Measurements from ENCODE around the gene CDH10. TPM values are rescaled to one million over a fixed set of nuclear protein-coding genes. Genes with fewer than 3 reads are reported as not detected.

The CDH10 gene
- total and polyA plus RNA-seq, 9 of the 15 experiments (the other 6 are each of a cell fraction or from before 2014, with no cell fraction given): not detected

DNA sequence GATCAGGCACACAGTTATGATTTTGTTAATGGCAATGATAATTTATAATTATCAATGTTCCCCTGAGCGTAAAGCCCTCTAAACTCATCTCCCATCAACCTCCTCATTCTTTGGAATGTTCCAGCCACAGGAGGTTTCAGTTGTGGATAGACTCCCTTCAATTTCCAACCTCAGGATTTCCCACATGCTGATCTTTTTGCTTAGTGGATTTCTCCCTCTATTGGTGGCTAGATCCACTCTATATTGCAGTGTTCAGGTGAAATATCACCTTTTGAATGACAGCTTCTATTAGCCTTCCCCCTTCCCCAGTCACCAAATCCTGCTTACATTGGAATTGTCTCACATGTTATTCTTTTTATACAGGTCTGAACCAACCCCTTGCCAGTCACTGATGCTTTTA, 113.9 kb downstream of the CDH10 start:
- intact Hi-C loops (cut with micrococcal nuclease): no loop called here
- in situ Hi-C loops (cut with MboI): no loop called here
- no peak for TF ChIP-seq RAD51 (IDR thresholded peaks at IDR 0.05; ENCODE audit: borderline replicate concordance, low read depth)
- no peak for TF ChIP-seq GATA2 (CRISPR knock-in tag; IDR thresholded peaks at IDR 0.05)
- TF ChIP-seq, protein P1, sequence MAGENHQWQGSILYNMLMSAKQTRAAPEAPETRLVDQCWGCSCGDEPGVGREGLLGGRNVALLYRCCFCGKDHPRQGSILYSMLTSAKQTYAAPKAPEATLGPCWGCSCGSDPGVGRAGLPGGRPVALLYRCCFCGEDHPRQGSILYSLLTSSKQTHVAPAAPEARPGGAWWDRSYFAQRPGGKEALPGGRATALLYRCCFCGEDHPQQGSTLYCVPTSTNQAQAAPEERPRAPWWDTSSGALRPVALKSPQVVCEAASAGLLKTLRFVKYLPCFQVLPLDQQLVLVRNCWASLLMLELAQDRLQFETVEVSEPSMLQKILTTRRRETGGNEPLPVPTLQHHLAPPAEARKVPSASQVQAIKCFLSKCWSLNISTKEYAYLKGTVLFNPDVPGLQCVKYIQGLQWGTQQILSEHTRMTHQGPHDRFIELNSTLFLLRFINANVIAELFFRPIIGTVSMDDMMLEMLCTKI (IDR thresholded peaks at IDR 0.05; ENCODE audit: partially characterized antibody): no peak
- no peak for TF ChIP-seq EP300 (IDR thresholded peaks at IDR 0.05; ENCODE audit: low read length)
- no peak for TF ChIP-seq ZFX (CRISPR knock-in tag; IDR thresholded peaks at IDR 0.05)
- TF ChIP-seq RB1 (IDR thresholded peaks at IDR 0.05; ENCODE audit: low read depth): no peak
- TF ChIP-seq ETS2 (tag; IDR thresholded peaks at IDR 0.05; ENCODE audit: borderline replicate concordance, poor library complexity, severe bottlenecking): no peak
- no peak for TF ChIP-seq ZNF668 (CRISPR knock-in tag; IDR thresholded peaks at IDR 0.05)
- TF ChIP-seq, protein P2, sequence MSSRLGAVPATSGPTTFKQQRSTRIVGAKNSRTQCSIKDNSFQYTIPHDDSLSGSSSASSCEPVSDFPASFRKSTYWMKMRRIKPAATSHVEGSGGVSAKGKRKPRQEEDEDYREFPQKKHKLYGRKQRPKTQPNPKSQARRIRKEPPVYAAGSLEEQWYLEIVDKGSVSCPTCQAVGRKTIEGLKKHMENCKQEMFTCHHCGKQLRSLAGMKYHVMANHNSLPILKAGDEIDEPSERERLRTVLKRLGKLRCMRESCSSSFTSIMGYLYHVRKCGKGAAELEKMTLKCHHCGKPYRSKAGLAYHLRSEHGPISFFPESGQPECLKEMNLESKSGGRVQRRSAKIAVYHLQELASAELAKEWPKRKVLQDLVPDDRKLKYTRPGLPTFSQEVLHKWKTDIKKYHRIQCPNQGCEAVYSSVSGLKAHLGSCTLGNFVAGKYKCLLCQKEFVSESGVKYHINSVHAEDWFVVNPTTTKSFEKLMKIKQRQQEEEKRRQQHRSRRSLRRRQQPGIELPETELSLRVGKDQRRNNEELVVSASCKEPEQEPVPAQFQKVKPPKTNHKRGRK (tag; IDR thresholded peaks at IDR 0.05): no peak
- TF ChIP-seq JUND (IDR thresholded peaks at IDR 0.05; ENCODE audit: borderline replicate concordance, low read depth, low read length): no peak
- TF ChIP-seq JUND (tag; IDR thresholded peaks at IDR 0.05; ENCODE audit: borderline replicate concordance, low read depth, low read length): no peak
- TF ChIP-seq SPI1 (IDR thresholded peaks at IDR 0.05; ENCODE audit: borderline replicate concordance, low read depth, low read length): no peak
- TF ChIP-seq ZNF384 (IDR thresholded peaks at IDR 0.05; ENCODE audit: low read depth, low read length): no peak
- TF ChIP-seq HNRNPL (IDR thresholded peaks at IDR 0.05; ENCODE audit: low read depth, low read length): no peak
- TF ChIP-seq MAFK (IDR thresholded peaks at IDR 0.05; ENCODE audit: low read length): no peak
- TF ChIP-seq ZNF699 (CRISPR knock-in tag; IDR thresholded peaks at IDR 0.05; ENCODE audit: insufficient replicate concordance): no peak
- TF ChIP-seq ZNF444 (CRISPR knock-in tag; IDR thresholded peaks at IDR 0.05): no peak
- TF ChIP-seq SNRNP70 (optimal IDR thresholded peaks at IDR 0.05; ENCODE audit: low read depth, low read length): no peak
- TF ChIP-seq GTF2E2 (tag; IDR thresholded peaks at IDR 0.05): no peak
- TF ChIP-seq, protein P3, sequence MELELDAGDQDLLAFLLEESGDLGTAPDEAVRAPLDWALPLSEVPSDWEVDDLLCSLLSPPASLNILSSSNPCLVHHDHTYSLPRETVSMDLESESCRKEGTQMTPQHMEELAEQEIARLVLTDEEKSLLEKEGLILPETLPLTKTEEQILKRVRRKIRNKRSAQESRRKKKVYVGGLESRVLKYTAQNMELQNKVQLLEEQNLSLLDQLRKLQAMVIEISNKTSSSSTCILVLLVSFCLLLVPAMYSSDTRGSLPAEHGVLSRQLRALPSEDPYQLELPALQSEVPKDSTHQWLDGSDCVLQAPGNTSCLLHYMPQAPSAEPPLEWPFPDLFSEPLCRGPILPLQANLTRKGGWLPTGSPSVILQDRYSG (tag; conservative IDR thresholded peaks at IDR 0.05; ENCODE audit: low read depth): no peak
- no peak overlapping the region for H3K9ac ChIP-seq (ENCODE audit: insufficient read depth in 1 of 2, low read depth in 2 of 2, low read length in 2 of 2)
- POLR2A ChIA-PET: no interaction called here
- H3K9me1 ChIP-seq (ENCODE audit: control insufficient read depth, insufficient read depth, low read length): no peaks in the 10 kb centered on the region
- no peaks in the 10 kb centered on the region for H3K4me1 ChIP-seq (replicated peaks in 1 of 2; ENCODE audit: control insufficient read depth in 2 of 2, insufficient read depth in 2 of 2, low read length in 2 of 2)
- no peak for ATAC-seq
- CTCF ChIA-PET (ENCODE audit: low intra/inter-chr PET ratio): no interaction called here
- no peak overlapping the region for H2AFZ ChIP-seq (ENCODE audit: low read depth, low read length)
- no peak overlapping the region for H3K4me2 ChIP-seq (ENCODE audit: insufficient read depth, low read length)
- no peak for FAIRE-seq
- H3K36me3 ChIP-seq (ENCODE audit: control insufficient read depth, insufficient read depth, low read length): no peaks in the 10 kb centered on the region
- H3K27me3 ChIP-seq (ENCODE audit: control insufficient read depth in 2 of 2, insufficient read depth in 2 of 2, low read length in 2 of 2): no peaks in the 10 kb centered on the region
- 0 out of 2 replicates have a peak, but pooled peaks cover 2% of the 10 kb centered on the region for H3K9me3 ChIP-seq (replicated peaks; ENCODE audit: control insufficient read depth, insufficient read depth, low read depth, low read length)
- H3K27ac ChIP-seq (ENCODE audit: extremely low read depth, low read depth, low read length): no peak overlapping the region
- DNase-seq (ENCODE audit: extremely low read depth in 1 of 4, low spot score in 3 of 4): no peak
- WGBS (ENCODE audit: insufficient coverage, low coverage, missing lambda C conversion rate): 0% methylated on average over 1 of the region's 1 CpG
- no peaks in the 10 kb centered on the region for H3K79me2 ChIP-seq (ENCODE audit: control insufficient read depth, insufficient read depth, low read length)
- H3K4me3 ChIP-seq: no peak overlapping the region
- no peaks in the 10 kb centered on the region for H4K20me1 ChIP-seq (replicated peaks; ENCODE audit: control insufficient read depth, insufficient read depth, low read length)
- BruUV-seq (replicated peaks): no TSS peak

Data from K562 (cell line).